Breast epithelium (tissue), 4 donors: ENCODE measurements around the gene NEO1. TPM values are rescaled to one million over a fixed set of nuclear protein-coding genes. Genes with fewer than 3 reads are reported as not detected.

Experiments
- DNase-seq, 2 donors: peaks; one replicate each; pipeline ENCODE4 v3.0.0-alpha.2; 2019; ENCODE audit warnings: low spot score in 2 of 2
- H3K27ac ChIP-seq, 2 donors: fragments of 200-600 bp; sonication (generic) in 1 of 2; one replicate each; pipeline ENCODE4 v1.5.1; 2016 to 2019; ENCODE audit warnings: mild to moderate bottlenecking in 1 of 2
- H3K27me3 ChIP-seq, 2 donors: fragments of 200-600 bp; sonication (generic) in 1 of 2; one replicate each; pipeline versions ENCODE4 v1.5.1 to v1.6.0; 2017 to 2019; ENCODE audit warnings: control low read depth in 1 of 2, mild to moderate bottlenecking in 1 of 2
- H3K36me3 ChIP-seq: fragments of 200-600 bp; one replicate; pipeline ENCODE4 v1.5.1; 2019
- H3K4me1 ChIP-seq, 2 donors: fragments of 200-600 bp; sonication (generic); one replicate each; pipeline ENCODE4 v1.5.1; 2016 to 2019; ENCODE audit warnings: control low read depth in 1 of 2
- H3K4me3 ChIP-seq, 3 donors: fragments of 200-600 bp; sonication (generic); 1 replicate in 2 of 3; 2 replicates in 1 of 3; pipeline ENCODE4 v1.5.1; 2016 to 2019; ENCODE audit warnings: mild to moderate bottlenecking in 3 of 3, moderate library complexity in 2 of 3
- H3K9me3 ChIP-seq, 2 donors: fragments of 200-600 bp; sonication (generic) in 1 of 2; one replicate each; pipeline ENCODE4 v1.5.1; 2016 to 2019; ENCODE audit warnings: control low read depth in 1 of 2
- CTCF ChIP-seq, 3 donors: fragments of 450-650 bp; IDR thresholded peaks; one replicate each; pipeline ENCODE4 v1.5.1; 2016 to 2017; ENCODE audit warnings: antibody characterized with exemption in 3 of 3, mild to moderate bottlenecking in 3 of 3, moderate library complexity in 3 of 3
- POLR2A ChIP-seq: fragments of 450-650 bp; IDR thresholded peaks from one replicate; pipeline ENCODE4 v1.6.1; 2016; ENCODE audit warnings: antibody characterized with exemption, mild to moderate bottlenecking, moderate library complexity
- POLR2AphosphoS5 ChIP-seq, 3 donors: sonication (generic); formaldehyde crosslinking; IDR thresholded peaks; one replicate each; pipeline ENCODE4 v1.6.1; 2017; ENCODE audit warnings: antibody characterized with exemption in 3 of 3
- intact Hi-C: fragments of 100-400 bp; cut with DNase I; formaldehyde crosslinking; loops from one replicate; pipeline ENCODE4 v1.15.1; 2023; ENCODE audit warnings: low total_unique reads
- total RNA-seq, 3 donors: library from RNA; depleted of rRNA; stranded (reverse); fragments of >200 nt; gene quantifications; one replicate each; pipeline ENCODE4 v1.1.0, GENCODE V29; 2016

Gene NEO1
- total RNA-seq, 3 donors from 2014 or later = 21.3 to 66.3 (median 27.5) TPM

- Histone ChIP-seq H3K36me3 (no peaks in the 10 kb centered on the region), H3K4me1 (no peaks in the 10 kb centered on the region), H3K9me3 (no peaks in the 10 kb centered on the region), H3K27me3 (no peaks in the 10 kb centered on the region), H3K27ac (no peak overlapping the region), H3K4me3 (no peak overlapping the region)
- TF ChIP-seq POLR2A (no peak), POLR2AphosphoS5 (IDR thresholded peaks at IDR 0.05) (no peak), CTCF (IDR thresholded peaks at IDR 0.05) (no peak)
- intact Hi-C loops = no loop called here
- no peak for DNase-seq
Measured at GRCh38 chr15:73141216-73141900, 89.1 kb downstream of the NEO1 start.

GRCh38 chr15:73142802-73143762 is 90.8 kb downstream of the NEO1 start:
- Histone ChIP-seq H3K9me3 (no peaks in the 10 kb centered on the region), H3K4me1 (no peaks in the 10 kb centered on the region), H3K27me3 (no peaks in the 10 kb centered on the region), H3K27ac (no peak overlapping the region), H3K36me3 (no peaks in the 10 kb centered on the region), H3K4me3 (no peak overlapping the region)
- TF ChIP-seq POLR2AphosphoS5 (IDR thresholded peaks at IDR 0.05) (no peak), CTCF (IDR thresholded peaks at IDR 0.05) (no peak), POLR2A (no peak)
- no peak for DNase-seq
- intact Hi-C loops = no loop called here

GRCh38 chr15:73143763-73144155 is 91.5 kb downstream of the NEO1 start:
- no peak for TF ChIP-seq CTCF (IDR thresholded peaks at IDR 0.05)
- TF ChIP-seq POLR2A = no peak
- no peak for TF ChIP-seq POLR2AphosphoS5 (IDR thresholded peaks at IDR 0.05)
- no peak overlapping the region for H3K27ac ChIP-seq
- DNase-seq = no peak

GRCh38 chr15:73146419-73146818 is 94.2 kb downstream of the NEO1 start:
- Histone ChIP-seq H3K36me3 (no peaks in the 10 kb centered on the region), H3K27ac (no peak overlapping the region), H3K9me3 (no peaks in the 10 kb centered on the region), H3K4me3 (no peak overlapping the region), H3K4me1 (no peaks in the 10 kb centered on the region), H3K27me3 (no peaks in the 10 kb centered on the region)
- TF ChIP-seq POLR2AphosphoS5 (IDR thresholded peaks at IDR 0.05) (no peak), POLR2A (no peak), CTCF (IDR thresholded peaks at IDR 0.05) (no peak)
- no peak for DNase-seq
- intact Hi-C loops = no loop called here

More at GRCh38 chr15:73143763-73144155, 91.5 kb downstream of the NEO1 start:
- intact Hi-C loops = no loop called here
- no peaks in the 10 kb centered on the region for H3K4me1 ChIP-seq
- no peaks in the 10 kb centered on the region for H3K9me3 ChIP-seq
- no peaks in the 10 kb centered on the region for H3K27me3 ChIP-seq
- no peaks in the 10 kb centered on the region for H3K36me3 ChIP-seq
- no peak overlapping the region for H3K4me3 ChIP-seq

- Histone ChIP-seq H3K27ac (no peak overlapping the region), H3K27me3 (no peaks in the 10 kb centered on the region), H3K4me1 (no peaks in the 10 kb centered on the region), H3K36me3 (no peaks in the 10 kb centered on the region), H3K4me3 (no peak overlapping the region), H3K9me3 (peaks cover 12 to 15% of the 10 kb centered on the region in 2 donors)
- no peak for DNase-seq
- TF ChIP-seq POLR2AphosphoS5 (IDR thresholded peaks at IDR 0.05) = no peak
- no peak for TF ChIP-seq CTCF (IDR thresholded peaks at IDR 0.05)
- intact Hi-C loops = no loop called here
Measured at GRCh38 chr15:73150831-73151230, 98.6 kb downstream of the NEO1 start.
